GM18870 (cell line): Measurements from ENCODE around the gene CLEC16A.
"Not testable (repeated sequence)": the region's sequence is repeated elsewhere in the genome, so short reads cannot be mapped to it uniquely, and the experiment has no call there.

Experiments
- ATAC-seq: cut with Tn5 transposase; IDR thresholded peaks from one replicate; pipeline ENCODE4 v1.9.1; 2021; ENCODE audit warnings: moderate library complexity; ENCODE audit not compliant: unreplicated experiment

Gene CLEC16A

GRCh38 chr16:10964891-10965326, 20.5 kb downstream of the CLEC16A start:
- ATAC-seq = peak; percentile 37

- ATAC-seq = peak; percentile 76
Observed at GRCh38 chr16:10965440-10966061, 21.2 kb downstream of the CLEC16A start.

GRCh38 chr16:10966129-10966528, 21.8 kb downstream of the CLEC16A start:
- ATAC-seq = no peak

GRCh38 chr16:10966559-10966958, 22.2 kb downstream of the CLEC16A start:
- not testable (repeated sequence) for ATAC-seq

- ATAC-seq = no peak
Observed at GRCh38 chr16:10967986-10968385, 23.6 kb downstream of the CLEC16A start.

GRCh38 chr16:10968498-10968897, 24.1 kb downstream of the CLEC16A start:
- no peak for ATAC-seq

- ATAC-seq = no peak
Observed at GRCh38 chr16:10969615-10970014, 25.3 kb downstream of the CLEC16A start.

- ATAC-seq = no peak
Observed at GRCh38 chr16:10970065-10970464, 25.7 kb downstream of the CLEC16A start.

- no peak for ATAC-seq
Observed at GRCh38 chr16:10971560-10971961, 27.2 kb downstream of the CLEC16A start.

GRCh38 chr16:10972108-10972818, 27.9 kb downstream of the CLEC16A start:
- no peak for ATAC-seq

GRCh38 chr16:10972819-10973464, 28.6 kb downstream of the CLEC16A start:
- ATAC-seq = no peak

GRCh38 chr16:10976634-10977033, 32.3 kb downstream of the CLEC16A start:
- no peak for ATAC-seq

GRCh38 chr16:10978124-10978523, 33.8 kb downstream of the CLEC16A start:
- ATAC-seq = no peak

GRCh38 chr16:10978871-10979446, 34.6 kb downstream of the CLEC16A start:
- ATAC-seq = no peak

- no peak for ATAC-seq
Observed at GRCh38 chr16:10979717-10980601, 35.6 kb downstream of the CLEC16A start.

GRCh38 chr16:10980813-10981212, 36.4 kb downstream of the CLEC16A start:
- ATAC-seq = no peak

GRCh38 chr16:10981697-10982216, 37.4 kb downstream of the CLEC16A start:
- ATAC-seq = peak; percentile 52

GRCh38 chr16:10982465-10983150, 38.2 kb downstream of the CLEC16A start:
- ATAC-seq = no peak

- no peak for ATAC-seq
Observed at GRCh38 chr16:10983159-10983558, 38.8 kb downstream of the CLEC16A start.

- ATAC-seq = no peak
Observed at GRCh38 chr16:10984509-10984908, 40.1 kb downstream of the CLEC16A start.
